GM12873 (cell line): Measurements from ENCODE around the gene PYGO1.

ENCODE experiments used
- TF ChIP-seq, protein P1 (sequence below): IDR thresholded peaks from 2 replicates; pipeline ENCODE4 v1.5.1; 2012; ENCODE audit warnings: low read depth, mild to moderate bottlenecking, moderate library complexity, low read length, control low read depth; ENCODE audit not compliant: insufficient read depth; ENCODE audit errors: missing control alignments

The PYGO1 gene

DNA sequence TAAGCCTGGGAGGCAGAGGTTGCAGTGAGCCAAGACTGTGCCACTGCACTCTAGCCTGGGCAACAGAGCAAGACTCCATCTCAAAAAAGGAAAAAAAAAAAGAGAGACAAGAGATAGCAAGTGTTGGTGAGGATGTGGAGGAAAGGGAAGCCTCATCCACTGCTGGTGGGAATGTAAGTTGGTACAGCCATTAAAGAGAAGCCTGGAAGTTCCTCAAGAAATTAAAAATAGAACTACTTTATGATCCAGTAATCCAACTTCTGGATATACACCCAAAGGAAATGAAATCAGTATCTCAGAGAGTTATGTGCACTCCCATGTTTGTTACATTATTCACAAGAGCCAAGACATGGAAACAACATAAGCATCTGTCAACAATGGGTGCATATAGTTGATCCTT lies 14.9 kb downstream of the PYGO1 start:
- TF ChIP-seq, protein P1, sequence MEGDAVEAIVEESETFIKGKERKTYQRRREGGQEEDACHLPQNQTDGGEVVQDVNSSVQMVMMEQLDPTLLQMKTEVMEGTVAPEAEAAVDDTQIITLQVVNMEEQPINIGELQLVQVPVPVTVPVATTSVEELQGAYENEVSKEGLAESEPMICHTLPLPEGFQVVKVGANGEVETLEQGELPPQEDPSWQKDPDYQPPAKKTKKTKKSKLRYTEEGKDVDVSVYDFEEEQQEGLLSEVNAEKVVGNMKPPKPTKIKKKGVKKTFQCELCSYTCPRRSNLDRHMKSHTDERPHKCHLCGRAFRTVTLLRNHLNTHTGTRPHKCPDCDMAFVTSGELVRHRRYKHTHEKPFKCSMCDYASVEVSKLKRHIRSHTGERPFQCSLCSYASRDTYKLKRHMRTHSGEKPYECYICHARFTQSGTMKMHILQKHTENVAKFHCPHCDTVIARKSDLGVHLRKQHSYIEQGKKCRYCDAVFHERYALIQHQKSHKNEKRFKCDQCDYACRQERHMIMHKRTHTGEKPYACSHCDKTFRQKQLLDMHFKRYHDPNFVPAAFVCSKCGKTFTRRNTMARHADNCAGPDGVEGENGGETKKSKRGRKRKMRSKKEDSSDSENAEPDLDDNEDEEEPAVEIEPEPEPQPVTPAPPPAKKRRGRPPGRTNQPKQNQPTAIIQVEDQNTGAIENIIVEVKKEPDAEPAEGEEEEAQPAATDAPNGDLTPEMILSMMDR = no peak

DNA sequence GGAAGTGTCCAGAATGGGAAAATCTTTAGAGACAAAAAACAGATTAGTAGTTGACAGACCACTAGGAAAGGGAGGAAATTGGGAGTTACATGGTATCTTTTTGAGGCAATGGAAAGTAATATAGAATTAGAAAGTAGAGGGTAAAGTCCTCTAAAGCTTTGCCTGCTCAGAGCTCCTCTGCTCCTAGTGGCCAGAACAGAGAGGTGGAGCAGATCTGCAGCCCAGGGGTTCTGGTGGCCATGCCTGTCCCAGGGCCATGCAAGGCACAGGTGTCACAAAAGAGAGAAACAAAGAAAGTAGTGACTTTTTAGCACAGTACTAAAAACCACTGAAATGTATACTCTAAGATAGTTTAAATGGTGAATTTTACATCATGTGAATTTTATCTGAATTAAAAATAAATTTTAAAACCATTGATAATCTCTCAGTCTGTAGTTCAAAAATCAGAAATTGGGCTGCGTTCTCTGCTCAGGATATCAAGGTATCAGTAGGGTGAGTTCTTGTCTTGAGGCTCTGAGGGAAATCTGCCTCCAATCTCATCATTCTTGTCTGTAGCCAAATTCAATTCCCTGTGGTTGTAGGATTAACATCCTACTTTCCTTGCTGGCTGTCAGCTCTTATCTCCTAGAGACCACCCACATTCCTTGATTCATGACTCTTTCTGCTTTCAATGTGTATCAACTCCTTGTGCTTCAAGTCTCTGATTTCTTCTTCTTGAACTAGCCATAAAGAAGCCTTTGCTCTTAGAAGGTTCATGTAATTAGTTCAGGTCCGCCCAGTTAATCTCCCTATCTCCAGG lies 23.6 kb downstream of the PYGO1 start:
- TF ChIP-seq, protein P1 = peak; percentile 36

DNA sequence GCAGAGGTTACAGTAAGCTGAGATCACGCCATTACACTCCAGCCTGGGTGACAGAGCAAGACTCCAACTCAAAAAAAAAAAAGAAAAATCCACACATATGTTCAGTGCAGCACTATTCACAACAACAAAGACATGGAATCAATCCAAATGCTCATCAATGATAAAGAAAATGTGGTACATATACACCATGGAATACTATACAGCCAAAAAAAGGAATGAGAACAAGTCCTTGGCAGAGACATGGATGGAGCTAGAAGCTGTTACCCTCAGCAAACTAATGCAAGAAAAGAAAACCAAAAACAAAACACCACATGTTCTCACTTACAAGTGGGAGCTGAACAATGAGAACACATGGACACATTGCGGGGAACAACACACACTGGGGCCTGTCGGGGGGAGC lies 25.5 kb downstream of the PYGO1 start:
- TF ChIP-seq, protein P1 = no peak

DNA sequence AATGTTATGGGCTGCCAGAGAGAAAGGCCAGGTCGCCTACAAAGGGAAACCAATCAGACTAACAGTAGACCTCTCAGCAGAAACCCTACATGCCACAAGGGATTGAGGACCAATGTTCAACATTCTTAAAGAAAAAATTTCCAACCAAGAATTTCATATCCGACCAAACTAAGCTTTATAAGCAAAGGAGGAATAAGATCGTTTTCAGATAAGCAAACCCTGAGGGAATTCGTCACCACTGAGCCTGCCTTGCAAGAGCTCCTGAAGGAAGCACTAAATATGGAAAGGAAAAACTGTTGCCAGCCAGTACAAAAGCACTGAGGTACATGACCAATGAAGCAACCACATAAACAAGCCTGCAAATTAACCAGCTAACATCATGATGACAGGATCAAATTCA lies 33.1 kb downstream of the PYGO1 start:
- TF ChIP-seq, protein P1 = no peak

DNA sequence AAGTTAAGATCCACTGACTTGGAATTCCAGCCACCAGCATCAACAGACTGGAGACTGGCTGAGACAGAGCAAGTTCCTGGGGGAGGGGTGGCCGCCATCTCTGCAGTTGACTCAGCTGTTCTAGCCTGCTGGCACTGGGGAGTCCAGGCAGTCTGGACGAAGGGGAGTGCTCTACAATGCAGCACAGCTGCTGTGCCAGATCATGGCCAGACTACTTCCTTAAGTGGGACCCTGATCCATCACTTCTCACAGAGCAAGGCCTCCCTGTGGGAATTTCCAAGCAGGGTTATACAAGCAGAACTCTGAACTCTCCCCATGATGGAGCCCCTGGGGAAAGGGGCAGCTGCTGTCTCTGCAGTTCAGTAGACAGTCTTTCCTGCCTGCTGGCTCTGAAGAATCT lies 35.2 kb downstream of the PYGO1 start:
- TF ChIP-seq, protein P1 = no peak

DNA sequence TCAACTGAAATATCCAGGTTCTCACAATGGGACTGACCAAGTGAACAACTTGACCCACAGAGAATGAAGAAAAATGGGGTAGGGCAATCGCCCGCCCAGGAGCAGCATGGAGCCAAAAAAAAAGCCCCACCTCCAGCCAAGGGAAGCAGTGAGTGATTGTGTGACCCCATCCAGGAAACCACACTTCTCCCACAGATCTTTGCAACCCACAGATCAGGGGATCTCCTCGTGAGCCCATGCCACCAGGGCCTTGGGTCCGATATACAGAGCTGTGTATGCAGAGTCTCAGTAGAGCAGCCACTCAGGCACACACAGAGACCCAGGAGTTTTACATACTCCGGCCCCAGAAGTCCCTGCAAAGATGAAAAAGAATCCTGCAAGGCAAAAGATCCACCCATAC lies 35.7 kb downstream of the PYGO1 start:
- TF ChIP-seq, protein P1 = no peak

DNA sequence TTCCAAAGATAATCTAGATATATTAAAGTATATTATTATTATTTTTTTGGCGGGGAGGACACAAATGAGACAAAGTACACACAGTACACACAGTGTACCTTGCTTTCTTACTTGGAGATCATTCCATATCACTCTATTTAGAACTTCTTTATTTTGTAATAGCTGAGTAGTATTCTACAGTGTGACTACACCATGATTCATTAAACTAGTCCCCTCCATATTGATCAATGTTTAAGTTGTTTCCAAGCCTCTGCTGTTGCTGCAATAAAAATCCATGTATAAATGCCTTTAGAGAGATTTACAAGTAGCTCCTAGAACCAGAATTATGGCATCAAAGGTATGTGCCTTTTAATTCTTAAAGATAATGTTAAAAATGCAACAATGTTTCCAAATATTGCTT lies 38.8 kb downstream of the PYGO1 start:
- TF ChIP-seq, protein P1 = no peak
